ENCODE measurements around the gene SEZ6L. TPM values are rescaled to one million over a fixed set of nuclear protein-coding genes. Genes with fewer than 3 reads are reported as not detected.

The SEZ6L gene
- polyA plus RNA-seq, 2 of the 4 experiments (the other 2 are of a cell fraction), result not detected

DNA sequence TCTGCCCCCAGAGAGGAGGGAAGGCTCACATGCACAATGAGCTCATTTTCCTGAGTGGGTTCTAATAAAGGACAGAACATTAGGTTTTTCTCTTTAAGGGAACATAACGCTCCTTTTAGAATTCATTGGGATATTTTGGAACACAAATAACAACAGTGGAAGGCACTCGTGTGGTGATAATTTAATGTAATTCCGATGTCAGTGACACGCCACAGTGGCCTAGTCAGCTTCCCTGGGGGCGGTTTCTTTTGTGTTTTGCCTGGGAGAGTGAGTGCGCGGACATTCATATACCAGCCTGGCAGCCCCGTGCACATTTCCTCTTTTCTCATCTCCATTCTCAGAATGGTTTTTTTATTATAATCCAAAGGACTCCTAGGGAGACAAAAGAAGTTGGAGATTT is 41.1 kb downstream of the SEZ6L start (continued):
- TF ChIP-seq, protein P1, sequence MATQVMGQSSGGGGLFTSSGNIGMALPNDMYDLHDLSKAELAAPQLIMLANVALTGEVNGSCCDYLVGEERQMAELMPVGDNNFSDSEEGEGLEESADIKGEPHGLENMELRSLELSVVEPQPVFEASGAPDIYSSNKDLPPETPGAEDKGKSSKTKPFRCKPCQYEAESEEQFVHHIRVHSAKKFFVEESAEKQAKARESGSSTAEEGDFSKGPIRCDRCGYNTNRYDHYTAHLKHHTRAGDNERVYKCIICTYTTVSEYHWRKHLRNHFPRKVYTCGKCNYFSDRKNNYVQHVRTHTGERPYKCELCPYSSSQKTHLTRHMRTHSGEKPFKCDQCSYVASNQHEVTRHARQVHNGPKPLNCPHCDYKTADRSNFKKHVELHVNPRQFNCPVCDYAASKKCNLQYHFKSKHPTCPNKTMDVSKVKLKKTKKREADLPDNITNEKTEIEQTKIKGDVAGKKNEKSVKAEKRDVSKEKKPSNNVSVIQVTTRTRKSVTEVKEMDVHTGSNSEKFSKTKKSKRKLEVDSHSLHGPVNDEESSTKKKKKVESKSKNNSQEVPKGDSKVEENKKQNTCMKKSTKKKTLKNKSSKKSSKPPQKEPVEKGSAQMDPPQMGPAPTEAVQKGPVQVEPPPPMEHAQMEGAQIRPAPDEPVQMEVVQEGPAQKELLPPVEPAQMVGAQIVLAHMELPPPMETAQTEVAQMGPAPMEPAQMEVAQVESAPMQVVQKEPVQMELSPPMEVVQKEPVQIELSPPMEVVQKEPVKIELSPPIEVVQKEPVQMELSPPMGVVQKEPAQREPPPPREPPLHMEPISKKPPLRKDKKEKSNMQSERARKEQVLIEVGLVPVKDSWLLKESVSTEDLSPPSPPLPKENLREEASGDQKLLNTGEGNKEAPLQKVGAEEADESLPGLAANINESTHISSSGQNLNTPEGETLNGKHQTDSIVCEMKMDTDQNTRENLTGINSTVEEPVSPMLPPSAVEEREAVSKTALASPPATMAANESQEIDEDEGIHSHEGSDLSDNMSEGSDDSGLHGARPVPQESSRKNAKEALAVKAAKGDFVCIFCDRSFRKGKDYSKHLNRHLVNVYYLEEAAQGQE (IDR thresholded peaks at IDR 0.05), result no peak

DNA sequence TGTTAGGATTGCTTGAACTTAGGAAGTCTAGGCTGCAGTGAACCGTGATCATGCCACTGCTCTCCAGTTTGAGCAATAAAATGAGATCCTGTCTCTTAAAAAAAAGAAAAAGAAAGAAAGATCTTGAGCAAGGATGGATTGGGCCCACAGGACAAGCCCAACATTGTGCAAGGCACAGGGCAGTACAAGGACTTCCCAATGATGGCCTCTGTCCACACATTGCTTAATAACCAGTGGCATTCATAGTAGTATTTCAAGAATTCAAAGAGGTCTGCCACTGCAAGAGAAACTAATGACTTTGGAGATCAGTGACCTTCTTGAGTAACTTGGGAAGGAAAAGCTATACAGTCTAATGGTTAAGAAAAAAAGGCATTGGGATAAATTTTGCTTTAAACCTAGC is 44.6 kb downstream of the SEZ6L start:
- ATAC-seq, result no peak
- no peak overlapping the region for H3K4me2 ChIP-seq
- no peak for DNase-seq (ENCODE audit: low read depth in 1 of 2, low spot score in 1 of 2)
- FAIRE-seq, result no peak
- ChIA-PET CTCF (no interaction called here), POLR2A (no interaction called here)
- no peak overlapping the region for H3K4me3 ChIP-seq
- H3K27ac ChIP-seq, result no peak overlapping the region
- H3K4me1 ChIP-seq, result no peaks in the 10 kb centered on the region
- no peaks in the 10 kb centered on the region for H3K9me3 ChIP-seq
- 0% methylated on average over 1 of the region's 1 CpG for WGBS (ENCODE audit: missing lambda C conversion rate)
- TF ChIP-seq FOSL2 (IDR thresholded peaks at IDR 0.05), result no peak
- no peak for TF ChIP-seq FOSL2 (CRISPR knock-in tag; IDR thresholded peaks at IDR 0.05)
- TF ChIP-seq, protein P2, sequence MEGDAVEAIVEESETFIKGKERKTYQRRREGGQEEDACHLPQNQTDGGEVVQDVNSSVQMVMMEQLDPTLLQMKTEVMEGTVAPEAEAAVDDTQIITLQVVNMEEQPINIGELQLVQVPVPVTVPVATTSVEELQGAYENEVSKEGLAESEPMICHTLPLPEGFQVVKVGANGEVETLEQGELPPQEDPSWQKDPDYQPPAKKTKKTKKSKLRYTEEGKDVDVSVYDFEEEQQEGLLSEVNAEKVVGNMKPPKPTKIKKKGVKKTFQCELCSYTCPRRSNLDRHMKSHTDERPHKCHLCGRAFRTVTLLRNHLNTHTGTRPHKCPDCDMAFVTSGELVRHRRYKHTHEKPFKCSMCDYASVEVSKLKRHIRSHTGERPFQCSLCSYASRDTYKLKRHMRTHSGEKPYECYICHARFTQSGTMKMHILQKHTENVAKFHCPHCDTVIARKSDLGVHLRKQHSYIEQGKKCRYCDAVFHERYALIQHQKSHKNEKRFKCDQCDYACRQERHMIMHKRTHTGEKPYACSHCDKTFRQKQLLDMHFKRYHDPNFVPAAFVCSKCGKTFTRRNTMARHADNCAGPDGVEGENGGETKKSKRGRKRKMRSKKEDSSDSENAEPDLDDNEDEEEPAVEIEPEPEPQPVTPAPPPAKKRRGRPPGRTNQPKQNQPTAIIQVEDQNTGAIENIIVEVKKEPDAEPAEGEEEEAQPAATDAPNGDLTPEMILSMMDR (IDR thresholded peaks at IDR 0.05), result no peak
- TF ChIP-seq CHD4 (IDR thresholded peaks at IDR 0.05; ENCODE audit: borderline replicate concordance), result no peak
- no peak for TF ChIP-seq RAD21 (conservative IDR thresholded peaks at IDR 0.05 in 1 of 2, IDR thresholded peaks at IDR 0.05 in 1 of 2)

DNA sequence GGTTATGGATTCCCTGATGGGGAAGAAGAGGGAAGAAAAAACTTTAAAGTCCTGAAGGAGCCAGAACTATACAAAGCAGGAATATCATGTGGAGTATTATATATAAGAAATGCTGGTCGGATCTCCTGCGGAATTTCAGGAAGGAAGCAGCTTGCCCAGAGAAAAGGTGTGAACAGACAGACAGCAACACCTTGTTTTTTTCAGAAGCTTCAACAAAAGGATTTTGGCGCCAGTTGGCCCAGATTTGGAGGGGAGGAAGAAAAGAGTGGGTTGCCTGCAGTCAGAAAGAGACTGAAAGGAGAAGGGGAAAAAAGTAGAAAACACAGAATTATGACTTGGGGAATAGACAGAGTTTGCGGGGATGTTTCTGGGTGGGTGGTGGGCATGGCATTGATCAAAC is 45.2 kb downstream of the SEZ6L start:
- POLR2A ChIA-PET, result no interaction called here
- DNase-seq (ENCODE audit: low read depth in 1 of 2, low spot score in 1 of 2) (no peak), ATAC-seq (no peak), FAIRE-seq (no peak)
- CTCF ChIA-PET, result no interaction called here
- Histone ChIP-seq H3K27ac (no peak overlapping the region), H3K9me3 (no peaks in the 10 kb centered on the region), H3K4me1 (no peaks in the 10 kb centered on the region), H3K4me2 (no peak overlapping the region), H3K4me3 (no peak overlapping the region)
- TF ChIP-seq CBX2 (IDR thresholded peaks at IDR 0.05; ENCODE audit: borderline replicate concordance, low read depth), result no peak
- 40% methylated on average over 4 of the region's 4 CpGs for WGBS (ENCODE audit: missing lambda C conversion rate)

DNA sequence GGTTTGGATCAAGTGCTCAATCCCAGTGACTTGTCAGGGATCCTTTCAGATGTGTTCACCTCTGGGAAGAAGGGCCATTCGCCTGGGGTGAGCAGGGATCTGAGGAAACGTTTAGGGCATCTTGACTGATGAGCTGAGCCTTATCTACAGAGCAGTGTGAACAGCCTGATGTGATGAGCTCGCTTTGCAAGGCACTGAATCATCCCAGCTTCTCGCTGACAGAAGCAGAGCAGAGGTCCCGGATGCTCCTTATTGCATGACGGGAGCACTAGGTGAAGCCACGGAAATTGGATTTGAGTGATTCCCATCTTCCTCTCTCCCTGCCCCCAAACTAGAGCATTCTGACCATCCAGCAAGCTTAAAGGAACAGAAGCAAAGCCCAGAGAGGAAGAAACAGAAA is 46.5 kb downstream of the SEZ6L start:
- ATAC-seq, result no peak
- H3K27ac ChIP-seq, result no peak overlapping the region
- POLR2A ChIA-PET, result no interaction called here
- no peak overlapping the region for H3K4me2 ChIP-seq
- H3K4me1 ChIP-seq, result no peaks in the 10 kb centered on the region
- no peak for FAIRE-seq
- no peak for DNase-seq (ENCODE audit: low read depth in 1 of 2, low spot score in 1 of 2)
- WGBS (ENCODE audit: missing lambda C conversion rate), result 14% methylated on average over 6 of the region's 7 CpGs
- no peaks in the 10 kb centered on the region for H3K9me3 ChIP-seq
- TF ChIP-seq HDAC2 (IDR thresholded peaks at IDR 0.05) (no peak), JUNB (IDR thresholded peaks at IDR 0.05) (no peak), SMC3 (IDR thresholded peaks at IDR 0.05) (no peak), NFE2L2 (conservative IDR thresholded peaks at IDR 0.05; ENCODE audit: low read length) (no peak), EHF (CRISPR knock-in tag; IDR thresholded peaks at IDR 0.05) (no peak), HOXB5 (CRISPR knock-in tag; IDR thresholded peaks at IDR 0.05) (no peak), ESRRA (IDR thresholded peaks at IDR 0.05; ENCODE audit: borderline replicate concordance, low read length) (no peak), BHLHE40 (IDR thresholded peaks at IDR 0.05; ENCODE audit: low read depth, low read length) (no peak), ZFP36 (IDR thresholded peaks at IDR 0.05; ENCODE audit: borderline replicate concordance, partially characterized antibody) (no peak), HOXB13 (CRISPR knock-in tag; IDR thresholded peaks at IDR 0.05; ENCODE audit: low read depth) (no peak), KDM5A (IDR thresholded peaks at IDR 0.05) (no peak), MYC (IDR thresholded peaks at IDR 0.05; ENCODE audit: borderline replicate concordance, low read length) (no peak)
- TF ChIP-seq, protein P3, sequence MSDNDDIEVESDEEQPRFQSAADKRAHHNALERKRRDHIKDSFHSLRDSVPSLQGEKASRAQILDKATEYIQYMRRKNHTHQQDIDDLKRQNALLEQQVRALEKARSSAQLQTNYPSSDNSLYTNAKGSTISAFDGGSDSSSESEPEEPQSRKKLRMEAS (IDR thresholded peaks at IDR 0.05), result no peak
- no peak overlapping the region for H3K4me3 ChIP-seq
- CTCF ChIA-PET, result no interaction called here

Data from A549 (cell line).